Right ventricle myocardium inferior (tissue), 1 donor: Measurements from ENCODE around the gene UBXN4. TPM values are rescaled to one million over a fixed set of nuclear protein-coding genes. Genes with fewer than 3 reads are reported as not detected.
"Not testable (repeated sequence)": the region's sequence is repeated elsewhere in the genome, so short reads cannot be mapped to it uniquely, and the experiment has no call there.

Experiments
- ATAC-seq: fragments of 200-7000 bp; cut with Tn5 transposase; one replicate; pipeline ENCODE4 v1.9.1; 2020; ENCODE audit warnings: mild to moderate bottlenecking, moderate library complexity
- DNase-seq: peaks from one replicate; pipeline ENCODE4 v3.0.0; 2021; ENCODE audit errors: missing footprints
- intact Hi-C: fragments of 100-400 bp; cut with DNase I; formaldehyde crosslinking; loops from one replicate; pipeline ENCODE4 v1.11.0; 2022
- total RNA-seq: library from RNA; stranded (reverse); fragmentation: NEBNext Ultra II Directional; extraction: Animal tissue kit (Norgen Biotek cat#: 25700); gene quantifications from one replicate; pipeline ENCODE4 v1.2.1, GENCODE V29; 2021
- donor health status: DM: no; HTN: yes; CAD: no; lungs with severe emphysema.

Gene UBXN4
- total RNA-seq, 1 donor from 2014 or later = 54.9 TPM

GRCh38 chr2:135798762-135799161 is 57.1 kb downstream of the UBXN4 start:
- intact Hi-C loops = no loop called here
- ATAC-seq (no peak), DNase-seq (no peak)

GRCh38 chr2:135799738-135800137 is 58.1 kb downstream of the UBXN4 start:
- DNase-seq = no peak
- ATAC-seq = no peak
- intact Hi-C loops = no loop called here

DNA sequence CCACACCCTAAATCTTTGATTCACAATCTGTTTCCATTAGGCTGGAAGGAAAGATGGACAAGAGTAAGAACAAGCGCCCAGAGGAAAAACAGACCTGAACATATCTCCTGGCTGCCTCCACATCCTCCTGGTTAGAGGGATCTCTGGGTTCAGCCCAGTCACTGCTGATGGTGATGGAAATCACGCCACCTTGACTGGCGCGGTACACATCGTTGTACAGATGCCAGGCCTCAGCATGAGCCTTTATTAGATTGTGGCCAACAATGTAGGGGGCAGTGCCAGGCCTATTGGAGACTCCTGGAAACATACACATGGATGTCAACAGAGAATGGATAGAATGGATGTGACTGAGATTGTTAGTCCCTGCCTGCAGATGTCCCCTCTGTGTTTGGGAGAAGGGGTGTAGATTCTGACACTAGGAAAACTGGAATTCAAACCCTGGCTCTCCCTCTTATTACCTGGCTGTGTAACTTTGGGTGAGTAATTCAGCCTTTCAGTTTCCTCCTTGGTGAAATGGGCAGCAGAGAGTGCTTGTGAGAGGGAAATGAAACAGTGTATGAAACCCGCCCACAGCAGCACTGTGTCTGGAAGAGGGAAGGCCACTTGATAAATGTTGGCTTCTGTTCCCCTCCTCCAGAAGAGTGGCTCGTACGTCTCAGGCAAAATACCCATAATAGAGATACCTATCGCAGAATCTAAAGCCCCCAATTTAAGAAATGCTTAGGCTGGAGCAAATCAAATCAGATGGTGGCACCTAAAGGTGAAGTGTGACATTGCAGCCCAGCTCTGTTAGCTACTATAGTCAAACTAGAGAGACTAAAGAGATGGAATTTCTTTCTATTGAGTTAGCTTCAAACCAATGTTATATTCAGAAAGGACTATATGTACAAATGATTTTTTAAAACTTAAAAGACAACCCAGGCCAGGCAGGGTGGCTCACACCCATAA is 59.1 kb downstream of the UBXN4 start:
- ATAC-seq = no peak
- DNase-seq = no peak
- intact Hi-C loops = no loop called here

GRCh38 chr2:135802350-135802749 is 60.7 kb downstream of the UBXN4 start:
- ATAC-seq = no peak
- intact Hi-C loops = no loop called here

GRCh38 chr2:135803278-135803677 is 61.6 kb downstream of the UBXN4 start:
- intact Hi-C loops = no loop called here
- no peak for ATAC-seq
- DNase-seq = no peak

More at GRCh38 chr2:135802350-135802749, 60.7 kb downstream of the UBXN4 start:
- no peak for DNase-seq

- DNase-seq, intact Hi-C loops, ATAC-seq: not testable (repeated sequence)
Observed at GRCh38 chr2:135807874-135808273, 66.2 kb downstream of the UBXN4 start.

- DNase-seq (no peak), ATAC-seq (no peak)
- intact Hi-C loops = no loop called here
Observed at GRCh38 chr2:135812907-135813511, 71.4 kb downstream of the UBXN4 start.

DNA sequence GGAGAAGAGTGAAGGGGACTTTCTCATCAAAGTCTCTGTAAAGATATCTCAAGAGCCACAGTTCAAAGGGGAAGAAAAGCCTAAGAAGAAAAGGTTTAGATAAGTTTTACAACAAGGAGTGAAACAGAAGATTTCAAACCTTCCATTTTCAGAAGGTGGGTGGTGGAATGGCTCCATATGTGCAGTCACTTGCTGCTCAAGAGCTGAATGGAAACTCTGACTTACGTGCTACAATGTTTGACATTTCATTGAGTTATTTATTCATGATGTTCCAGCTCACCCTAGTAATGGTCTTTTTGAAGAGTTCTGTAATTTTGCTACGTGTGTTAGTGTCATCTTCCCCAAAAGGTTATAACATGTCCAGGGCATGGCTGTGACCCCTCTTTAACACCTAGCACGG is 73.6 kb downstream of the UBXN4 start:
- DNase-seq = no peak
- intact Hi-C loops = no loop called here
- ATAC-seq = no peak

- DNase-seq (no peak), ATAC-seq (no peak)
- intact Hi-C loops = no loop called here
Observed at GRCh38 chr2:135817466-135817865, 75.8 kb downstream of the UBXN4 start.

DNA sequence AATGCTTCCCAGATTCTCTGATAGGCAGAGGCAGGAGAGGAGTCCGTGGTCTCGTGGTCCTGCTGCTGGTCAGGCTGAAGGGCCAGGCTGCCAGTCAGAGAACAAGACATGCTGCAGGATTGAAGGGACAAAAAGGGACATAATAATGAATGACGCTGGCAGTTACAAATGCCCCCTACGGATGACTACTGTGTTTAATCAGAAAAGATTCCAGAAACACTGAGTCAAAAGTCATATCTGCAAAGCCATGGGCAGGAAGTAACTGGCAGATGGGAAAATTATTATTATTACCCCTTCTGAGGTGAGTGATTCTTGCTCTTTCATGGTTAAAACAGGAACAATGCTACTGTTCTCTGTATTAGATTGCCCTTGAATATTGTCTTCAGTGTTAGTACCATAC is 76.3 kb downstream of the UBXN4 start:
- intact Hi-C loops = no loop called here
- no peak for ATAC-seq
- no peak for DNase-seq

DNA sequence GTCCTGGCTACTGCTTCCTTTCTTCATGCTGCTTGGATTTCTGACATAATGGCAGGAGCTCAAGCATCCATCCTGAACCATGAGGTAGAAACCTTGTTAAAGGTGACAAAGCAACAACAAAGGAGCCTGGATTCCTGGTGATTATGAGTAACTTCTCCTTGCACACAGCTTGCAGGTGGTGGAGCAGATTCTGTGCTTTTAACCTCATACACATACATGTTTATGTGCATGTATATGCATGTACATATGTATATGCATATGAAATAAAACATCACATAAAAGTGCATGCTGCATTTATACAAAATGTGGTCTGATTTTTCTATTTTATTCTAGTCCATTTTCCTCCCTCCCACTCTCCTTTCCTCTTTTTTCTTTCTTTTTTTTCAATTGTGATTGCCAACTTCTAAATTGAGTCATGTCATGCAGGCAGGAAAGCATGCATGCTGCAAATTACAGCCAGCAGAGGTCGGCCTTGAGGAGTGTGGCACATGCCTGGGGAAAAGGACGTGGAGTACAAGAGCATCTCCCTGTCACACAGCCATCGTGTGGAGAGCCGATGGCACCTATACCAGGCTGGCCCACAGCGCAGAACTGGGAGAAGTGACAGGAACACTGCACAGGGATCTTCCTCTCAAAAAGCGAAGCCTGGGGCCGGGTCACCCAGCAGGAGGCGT is 77.4 kb downstream of the UBXN4 start:
- no peak for ATAC-seq
- no peak for DNase-seq
- intact Hi-C loops = no loop called here

DNA sequence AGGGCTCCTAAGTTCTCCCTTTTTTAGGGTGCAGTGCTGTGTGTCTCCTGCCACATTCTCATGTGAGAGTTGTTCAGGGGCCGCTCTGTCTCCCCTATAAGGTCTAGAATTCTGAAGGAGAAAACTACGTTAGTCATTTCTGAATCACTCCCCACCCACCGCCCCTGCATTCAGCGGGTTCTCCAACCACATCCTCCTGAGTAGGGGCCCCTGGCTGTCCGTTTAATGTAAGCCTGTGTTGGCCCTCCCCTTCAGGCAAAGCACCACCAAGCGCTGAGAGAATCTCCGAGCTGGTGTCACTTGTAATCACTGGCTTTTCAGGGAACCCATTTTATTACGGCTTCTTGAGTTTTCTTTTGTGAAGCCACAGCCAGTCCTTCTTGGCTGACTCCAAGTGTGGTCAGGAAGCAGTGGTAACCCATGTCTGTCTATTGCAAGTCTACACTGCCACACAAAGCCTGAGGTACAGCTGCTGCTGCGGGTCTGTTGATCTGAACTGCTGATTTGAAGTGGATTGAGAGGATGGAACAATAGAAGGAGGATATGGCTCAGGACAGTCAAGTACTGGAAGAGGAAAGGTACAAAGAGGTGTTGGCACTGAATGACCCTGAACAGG is 78.5 kb downstream of the UBXN4 start:
- ATAC-seq (no peak), DNase-seq (no peak)
- intact Hi-C loops = no loop called here

DNA sequence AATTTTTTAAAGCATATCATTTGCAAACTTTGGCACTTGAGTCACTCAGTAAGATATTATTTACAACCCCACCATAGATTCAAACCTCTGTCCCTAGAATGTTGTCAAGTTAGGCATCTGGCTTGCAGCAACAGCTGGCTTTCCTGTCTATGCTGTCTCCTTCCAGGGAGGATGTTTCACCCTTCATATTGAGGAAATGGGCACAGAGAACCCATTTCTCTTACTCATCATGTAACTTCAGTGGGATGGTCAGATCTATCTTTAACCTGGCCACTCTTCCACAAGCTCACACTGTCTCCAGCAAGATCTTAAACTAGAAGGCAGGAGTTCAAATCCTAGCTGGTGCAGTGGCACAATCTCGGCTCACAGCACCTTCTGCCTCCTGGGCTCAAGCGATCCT is 79.5 kb downstream of the UBXN4 start:
- ATAC-seq = no peak
- DNase-seq = no peak
- intact Hi-C loops = no loop called here

DNA sequence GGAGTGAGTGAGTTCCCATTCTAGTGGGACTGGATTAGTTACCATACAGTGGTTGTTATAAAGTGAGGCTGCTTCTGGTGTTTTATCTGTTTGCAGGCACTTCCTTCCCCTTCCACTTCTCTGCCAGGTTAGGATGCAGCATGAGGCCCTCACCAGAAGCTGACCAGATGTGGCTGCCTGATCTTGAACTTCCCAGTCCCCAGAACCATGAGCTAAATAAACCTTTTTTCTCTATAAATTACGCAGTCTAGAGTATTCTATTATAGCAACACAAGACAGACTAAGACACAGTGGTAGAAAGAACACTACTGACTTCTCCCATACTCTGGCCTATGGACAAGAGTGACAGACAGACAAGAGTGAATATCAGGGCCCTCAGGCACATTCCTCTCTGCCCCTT is 81.2 kb downstream of the UBXN4 start:
- intact Hi-C loops = no loop called here
- DNase-seq (no peak), ATAC-seq (no peak)

DNA sequence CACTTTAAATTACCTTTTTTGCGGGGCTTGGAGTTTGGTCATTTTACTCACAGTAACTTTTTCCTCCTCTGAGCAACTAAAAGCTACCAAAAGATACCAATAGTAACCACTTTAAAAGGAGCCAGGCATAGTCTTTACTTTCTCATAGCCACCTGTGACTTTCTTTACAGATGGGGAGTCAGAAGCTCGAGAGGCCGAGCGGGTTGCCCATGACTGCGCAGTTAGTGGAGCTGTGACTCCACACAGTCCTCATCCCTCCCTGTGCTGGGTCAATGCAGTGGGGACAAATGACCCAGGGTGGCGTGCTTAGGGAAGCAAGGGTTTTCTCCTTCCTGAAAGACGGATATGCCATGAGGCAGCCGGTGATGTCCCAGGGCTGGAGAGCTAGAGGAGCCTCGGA is 83.5 kb downstream of the UBXN4 start:
- DNase-seq (no peak), ATAC-seq (no peak)
- intact Hi-C loops = no loop called here

DNA sequence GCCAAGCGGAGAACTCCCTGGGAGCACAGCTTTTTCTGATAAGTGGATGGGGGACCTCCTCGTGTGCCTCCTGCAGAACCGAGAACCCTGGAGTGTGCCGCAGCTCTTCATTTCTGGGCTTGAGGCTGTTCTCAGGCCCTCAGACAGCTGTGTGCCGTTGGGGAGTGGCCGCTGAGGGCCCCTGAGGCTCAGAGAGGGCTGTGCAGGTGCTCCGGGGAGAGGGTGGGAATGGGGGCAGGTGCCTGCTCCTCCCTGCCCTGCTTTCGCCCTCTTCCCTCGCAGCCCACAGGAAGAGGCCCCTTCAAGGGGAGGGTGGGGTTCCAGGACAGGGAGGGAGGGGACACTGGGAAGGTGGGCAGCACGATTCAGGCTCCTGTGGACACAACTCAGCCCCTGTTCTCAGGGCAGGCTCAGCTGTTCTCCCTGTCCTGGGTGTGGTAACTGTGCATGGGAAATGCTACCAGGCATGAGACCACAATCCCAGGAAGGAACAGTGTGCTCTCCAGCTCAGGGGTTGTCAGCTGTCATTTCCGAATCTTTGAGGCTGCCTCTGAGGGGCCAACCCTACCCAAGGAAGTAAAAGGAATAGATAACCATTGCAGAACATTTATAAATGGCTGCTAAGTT is 84.0 kb downstream of the UBXN4 start:
- intact Hi-C loops = no loop called here
- no peak for ATAC-seq
- no peak for DNase-seq

DNA sequence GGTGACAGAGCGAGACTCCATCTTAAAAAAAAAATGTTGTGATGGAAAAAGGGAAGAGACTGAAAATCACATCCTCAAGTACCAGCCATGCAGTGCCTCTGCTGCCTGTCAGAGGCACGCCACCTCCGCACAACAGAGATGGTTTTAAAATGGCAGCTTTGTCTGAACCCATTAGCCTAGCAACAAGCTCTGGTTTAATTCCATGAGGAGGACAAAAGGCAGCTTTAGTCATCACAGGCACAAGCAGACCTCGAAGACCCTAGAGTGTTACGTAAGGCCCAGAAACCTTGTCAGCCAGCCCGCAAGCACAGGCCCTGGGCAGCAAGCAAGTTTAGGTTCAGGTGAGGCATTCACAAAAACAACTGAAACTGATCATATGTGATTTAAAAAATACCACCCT is 84.9 kb downstream of the UBXN4 start:
- intact Hi-C loops = no loop called here
- ATAC-seq = no peak
- no peak for DNase-seq

DNA sequence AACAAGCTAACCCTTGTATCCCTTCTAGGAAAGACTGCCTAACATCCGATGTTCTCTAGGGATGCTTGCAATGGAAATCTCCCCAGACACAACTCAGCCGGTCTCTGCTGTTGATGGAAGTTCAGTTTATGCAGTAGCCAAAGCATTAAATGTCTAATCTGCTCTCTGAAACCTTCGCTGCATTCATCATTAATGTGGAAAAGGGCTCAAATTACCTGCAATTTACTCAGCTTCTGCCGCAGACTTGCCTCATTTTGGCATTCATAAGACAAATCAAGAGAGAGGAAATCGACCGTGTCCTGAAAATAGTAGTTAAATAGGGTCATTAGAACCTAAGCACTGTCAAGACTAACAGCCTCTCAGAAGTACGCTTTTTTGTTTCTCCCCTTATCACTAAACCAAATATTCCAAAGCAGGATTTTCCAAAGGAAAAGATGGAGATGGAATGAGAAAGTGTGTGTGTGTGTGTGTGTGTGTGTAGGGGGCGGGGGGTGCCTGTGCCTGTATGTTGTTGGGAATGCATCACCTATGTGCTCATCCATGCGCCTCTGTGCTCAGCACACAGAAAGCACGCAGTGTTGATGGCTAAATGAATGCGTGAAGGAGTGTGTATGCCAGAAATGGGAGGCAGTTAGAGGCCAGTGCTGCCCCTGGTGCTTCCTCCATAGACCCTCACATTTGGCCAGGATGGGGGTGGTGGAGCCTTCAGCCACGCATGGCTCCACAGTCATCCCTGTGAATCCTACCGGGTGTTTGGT is 87.9 kb downstream of the UBXN4 start:
- intact Hi-C loops = no loop called here
- no peak for ATAC-seq

More for the DNA sequence above, 87.9 kb downstream of the UBXN4 start:
- no peak for DNase-seq
